Cardiac septum (tissue), 1 donor: ENCODE data around the gene TBK1. TPM values are rescaled to one million over a fixed set of nuclear protein-coding genes. Genes with fewer than 3 reads are reported as not detected.
"Not testable (repeated sequence)": the region's sequence is repeated elsewhere in the genome, so short reads cannot be mapped to it uniquely, and the experiment has no call there.

ENCODE experiments used
- DNase-seq: peaks from one replicate; pipeline ENCODE4 v3.0.0-alpha.2; 2020; ENCODE audit warnings: low spot score
- intact Hi-C: fragments of 100-400 bp; cut with DNase I; formaldehyde crosslinking; loops from one replicate; pipeline ENCODE4 v1.14.0; 2022
- total RNA-seq: library from RNA; stranded (reverse); fragmentation: NEBNext Ultra II Directional; extraction: Animal tissue kit (Norgen Biotek cat#: 25700); gene quantifications from one replicate; pipeline ENCODE4 v1.2.1, GENCODE V29; 2021
- donor health status: DM: no; HTN: no; CAD: no.

TBK1 gene
- total RNA-seq, 1 donor from 2014 or later, result 13.8 TPM

GRCh38 chr12:64486657-64487056, 34.7 kb downstream of the TBK1 start:
- intact Hi-C loops, result no loop called here
- DNase-seq, result no peak

- DNase-seq, result no peak
- intact Hi-C loops, result no loop called here
Measured at GRCh38 chr12:64491718-64492117, 39.8 kb downstream of the TBK1 start.

- DNase-seq, result no peak
- intact Hi-C loops, result no loop called here
Measured at GRCh38 chr12:64493513-64493912, 41.6 kb downstream of the TBK1 start.

GRCh38 chr12:64494998-64495729, 43.2 kb downstream of the TBK1 start:
- intact Hi-C loops, result no loop called here
- DNase-seq, result no peak

DNA sequence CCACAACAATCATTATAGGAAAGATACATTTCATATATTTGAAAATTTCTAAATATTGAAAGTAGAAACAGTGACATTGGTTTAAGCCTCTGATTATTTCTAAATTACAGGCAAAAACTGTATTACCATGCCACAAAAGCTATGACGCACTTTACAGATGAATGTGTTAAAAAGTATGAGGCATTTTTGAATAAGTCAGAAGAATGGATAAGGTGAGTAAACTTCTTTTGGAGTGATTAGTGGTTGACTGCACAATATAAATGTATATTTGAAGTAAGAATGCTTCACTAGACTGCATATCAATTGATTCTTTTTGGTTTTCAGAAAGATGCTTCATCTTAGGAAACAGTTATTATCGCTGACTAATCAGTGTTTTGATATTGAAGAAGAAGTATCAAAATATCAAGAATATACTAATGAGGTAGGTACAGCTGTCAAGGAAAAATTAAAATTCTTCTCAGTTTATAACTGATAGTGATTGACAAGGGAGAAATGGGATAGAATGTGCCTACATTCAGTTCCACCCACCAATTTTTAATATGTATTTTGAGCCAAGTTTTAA, 45.0 kb downstream of the TBK1 start:
- DNase-seq, result no peak
- intact Hi-C loops, result no loop called here

DNA sequence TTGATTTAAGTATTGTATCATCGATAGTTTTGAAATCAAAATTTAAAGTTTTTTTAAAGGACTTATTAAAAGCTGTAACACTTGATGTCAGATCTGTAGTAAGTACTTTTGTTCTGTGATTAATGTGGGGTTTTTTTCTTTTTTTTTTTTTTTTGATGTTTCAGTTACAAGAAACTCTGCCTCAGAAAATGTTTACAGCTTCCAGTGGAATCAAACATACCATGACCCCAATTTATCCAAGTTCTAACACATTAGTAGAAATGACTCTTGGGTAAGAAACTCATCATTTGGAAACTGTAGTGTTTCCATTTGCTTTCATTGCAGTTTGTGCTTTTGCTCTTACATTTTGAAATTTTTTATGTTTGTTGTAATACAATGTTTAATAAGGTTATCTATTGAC, 45.6 kb downstream of the TBK1 start:
- no peak for DNase-seq
- intact Hi-C loops, result no loop called here

DNA sequence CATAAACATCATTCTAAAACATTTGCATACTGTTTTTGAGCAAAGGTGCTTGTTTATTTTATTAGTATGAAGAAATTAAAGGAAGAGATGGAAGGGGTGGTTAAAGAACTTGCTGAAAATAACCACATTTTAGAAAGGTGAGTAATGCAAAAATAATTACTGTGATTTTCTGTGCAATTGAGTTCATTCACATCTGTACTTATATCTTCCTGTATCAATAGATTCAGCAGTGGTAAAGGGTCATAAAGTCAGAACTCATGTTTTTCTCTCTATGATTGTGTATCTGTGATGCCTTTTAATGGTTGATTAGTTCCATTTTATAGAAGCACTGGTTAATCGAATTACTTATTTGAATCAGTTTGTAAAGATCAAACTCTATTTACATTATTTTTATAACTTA, 46.0 kb downstream of the TBK1 start:
- no peak for DNase-seq
- intact Hi-C loops, result no loop called here

GRCh38 chr12:64500394-64500793, 48.5 kb downstream of the TBK1 start:
- no peak for DNase-seq
- intact Hi-C loops, result no loop called here

- intact Hi-C loops, result no loop called here
- DNase-seq, result no peak
Measured at GRCh38 chr12:64501486-64501885, 49.6 kb downstream of the TBK1 start.

DNA sequence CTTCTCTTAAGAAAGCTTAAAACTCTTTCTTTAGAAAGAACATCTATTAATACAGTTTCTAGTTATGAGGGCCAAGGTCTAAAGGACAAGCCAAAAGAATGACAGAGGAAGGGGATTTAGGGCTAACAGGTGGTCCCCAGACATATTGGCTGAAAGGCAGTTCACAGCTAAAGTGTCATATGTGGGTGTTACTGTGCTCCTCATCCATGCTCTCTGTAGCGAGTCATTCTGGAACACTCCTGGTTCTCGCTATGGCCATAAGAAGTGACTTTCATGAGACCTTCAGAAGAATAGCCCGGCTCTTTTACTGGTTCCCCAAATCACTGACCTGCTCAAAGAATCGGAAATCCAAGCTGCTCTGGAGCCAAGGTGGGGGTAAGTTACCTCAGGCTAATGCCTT, 55.0 kb downstream of the TBK1 start:
- DNase-seq, result no peak
- intact Hi-C loops, result no loop called here

DNA sequence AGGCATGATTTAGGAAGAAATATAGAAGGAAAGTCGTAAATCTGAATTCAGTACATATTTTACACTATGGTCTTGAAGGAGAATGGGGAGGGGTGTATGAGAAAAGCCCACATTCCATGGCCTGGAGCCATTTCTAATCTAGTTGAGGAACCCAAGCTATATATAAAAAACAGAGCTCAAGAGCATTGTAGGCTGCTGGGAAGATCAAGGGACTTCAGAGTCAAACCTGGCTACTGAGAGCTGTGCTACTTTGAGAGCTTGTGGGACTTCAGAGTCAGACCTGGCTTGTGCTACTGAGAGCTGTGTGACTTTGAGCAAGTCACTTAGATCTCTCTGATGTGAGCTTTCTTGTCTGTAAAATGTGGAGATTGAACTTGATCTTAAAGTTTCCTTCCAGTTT, 58.7 kb downstream of the TBK1 start:
- DNase-seq, result no peak
- intact Hi-C loops, result no loop called here

DNA sequence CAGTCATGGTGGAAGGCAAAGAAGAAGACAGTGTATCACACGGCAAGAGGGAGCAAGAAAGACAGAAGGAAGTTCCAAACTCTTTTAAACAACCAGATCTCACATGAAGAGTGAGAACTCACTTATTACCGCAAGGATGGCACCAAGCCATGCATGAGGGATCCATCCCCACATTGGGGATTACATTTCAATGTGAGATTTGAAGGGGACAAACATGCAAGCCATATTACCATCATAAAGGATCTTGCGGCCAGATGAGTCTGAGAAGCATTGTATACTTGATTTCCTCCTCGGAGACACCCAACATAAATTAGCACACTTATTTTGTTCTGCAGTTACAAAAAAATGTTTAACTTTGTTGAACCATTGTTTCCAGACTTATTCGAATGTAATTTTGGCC, 66.5 kb downstream of the TBK1 start:
- DNase-seq, result no peak
- intact Hi-C loops, result no loop called here

- intact Hi-C loops, result no loop called here
- DNase-seq, result no peak
Measured at GRCh38 chr12:64521833-64522232, 69.9 kb downstream of the TBK1 start.

GRCh38 chr12:64522316-64522715, 70.4 kb downstream of the TBK1 start:
- intact Hi-C loops, result no loop called here
- DNase-seq, result no peak

- intact Hi-C loops, result no loop called here
- no peak for DNase-seq
Measured at GRCh38 chr12:64522807-64523206, 70.9 kb downstream of the TBK1 start.

GRCh38 chr12:64523565-64524444, 71.9 kb downstream of the TBK1 start:
- intact Hi-C loops, DNase-seq: not testable (repeated sequence)

DNA sequence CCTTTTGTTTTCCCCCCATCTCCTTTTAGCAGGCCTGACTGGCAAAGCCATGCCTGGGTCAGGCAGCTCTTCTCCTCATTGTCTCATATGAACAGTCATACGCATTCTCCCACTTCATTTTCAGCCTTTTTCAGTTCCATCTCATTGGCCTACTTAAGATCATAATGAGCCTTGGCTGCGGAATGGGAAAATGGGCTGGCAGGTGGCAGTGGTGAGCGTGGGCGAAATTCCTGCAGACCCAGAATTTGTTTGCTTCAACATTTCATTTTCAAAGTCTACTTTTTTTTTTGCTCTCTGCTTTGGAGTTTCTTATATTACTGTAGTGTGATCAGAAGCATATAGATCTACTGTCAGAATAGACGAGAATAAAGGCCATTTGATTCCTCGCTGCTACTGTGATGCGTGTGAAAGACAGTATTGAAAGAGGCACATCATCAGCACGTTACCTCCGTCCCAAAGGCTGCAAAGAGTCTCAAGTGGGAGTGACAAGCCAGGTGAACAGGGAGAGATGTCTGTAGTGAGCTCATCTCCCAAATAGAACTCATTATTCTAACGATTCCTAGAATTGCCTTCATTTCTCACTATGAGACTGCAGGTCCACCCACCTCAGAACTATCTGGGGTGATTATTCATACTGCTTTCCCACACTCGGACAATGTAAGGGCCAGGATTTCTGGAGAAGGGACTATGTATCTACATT, 73.7 kb downstream of the TBK1 start:
- DNase-seq, result no peak
- intact Hi-C loops, result no loop called here

DNA sequence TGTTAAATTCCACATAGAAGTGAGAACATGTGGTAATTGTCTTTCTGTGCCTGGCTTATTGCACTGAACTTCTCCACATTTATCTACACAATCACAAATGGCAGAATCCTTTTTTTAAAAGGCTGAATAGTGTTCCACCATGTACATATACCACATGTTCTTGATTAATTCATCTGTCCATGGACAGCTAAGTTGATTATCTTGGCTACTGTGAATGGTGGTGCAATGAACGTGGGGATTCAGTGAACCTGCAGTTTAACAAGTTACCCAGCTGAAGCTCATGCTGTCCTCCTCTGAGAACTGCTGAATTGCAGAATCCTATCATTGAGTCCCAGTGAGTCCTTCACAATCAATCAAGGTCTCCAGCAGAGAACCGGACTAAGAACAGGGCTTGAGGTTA, 74.9 kb downstream of the TBK1 start:
- DNase-seq, result no peak
- intact Hi-C loops, result no loop called here

DNA sequence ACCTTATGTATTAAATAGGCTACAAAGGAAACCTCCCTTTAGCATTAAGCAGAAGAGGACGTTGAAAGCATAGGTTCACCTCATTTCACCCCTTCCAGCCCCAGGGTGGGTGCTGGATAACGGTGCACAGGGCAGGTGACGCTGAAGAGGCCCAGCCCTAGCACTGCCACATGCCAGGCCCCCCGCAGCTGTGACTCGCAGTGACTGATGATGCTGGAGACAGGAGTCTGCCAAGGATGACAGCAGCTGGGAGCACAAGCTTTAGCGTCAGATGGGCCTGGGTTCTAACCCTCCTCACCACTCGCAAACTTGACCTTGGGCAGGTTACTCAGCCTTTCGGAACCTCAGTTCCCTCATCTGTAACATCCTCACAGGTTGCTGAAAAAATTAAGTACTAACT, 76.7 kb downstream of the TBK1 start:
- intact Hi-C loops, result no loop called here
- DNase-seq, result no peak

GRCh38 chr12:64530566-64530965, 78.6 kb downstream of the TBK1 start:
- no peak for DNase-seq
- intact Hi-C loops, result no loop called here
